ENCODE data around the gene FOS. TPM values are rescaled to one million over a fixed set of nuclear protein-coding genes. Genes with fewer than 3 reads are reported as not detected.
"Not testable (repeated sequence)": the region's sequence is repeated elsewhere in the genome, so short reads cannot be mapped to it uniquely, and the experiment has no call there.

Gene FOS
- 136 TPM for total RNA-seq

DNA sequence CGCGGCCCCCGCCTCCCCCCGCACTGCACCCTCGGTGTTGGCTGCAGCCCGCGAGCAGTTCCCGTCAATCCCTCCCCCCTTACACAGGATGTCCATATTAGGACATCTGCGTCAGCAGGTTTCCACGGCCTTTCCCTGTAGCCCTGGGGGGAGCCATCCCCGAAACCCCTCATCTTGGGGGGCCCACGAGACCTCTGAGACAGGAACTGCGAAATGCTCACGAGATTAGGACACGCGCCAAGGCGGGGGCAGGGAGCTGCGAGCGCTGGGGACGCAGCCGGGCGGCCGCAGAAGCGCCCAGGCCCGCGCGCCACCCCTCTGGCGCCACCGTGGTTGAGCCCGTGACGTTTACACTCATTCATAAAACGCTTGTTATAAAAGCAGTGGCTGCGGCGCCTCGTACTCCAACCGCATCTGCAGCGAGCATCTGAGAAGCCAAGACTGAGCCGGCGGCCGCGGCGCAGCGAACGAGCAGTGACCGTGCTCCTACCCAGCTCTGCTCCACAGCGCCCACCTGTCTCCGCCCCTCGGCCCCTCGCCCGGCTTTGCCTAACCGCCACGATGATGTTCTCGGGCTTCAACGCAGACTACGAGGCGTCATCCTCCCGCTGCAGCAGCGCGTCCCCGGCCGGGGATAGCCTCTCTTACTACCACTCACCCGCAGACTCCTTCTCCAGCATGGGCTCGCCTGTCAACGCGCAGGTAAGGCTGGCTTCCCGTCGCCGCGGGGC is at the start of gene FOS:
Gene FOS (plus strand): TSS at position 407 of the 731 bp plus-strand sequence. CDS start 155 bp downstream, at position 562.
- peak; percentile 98 for DNase-seq

DNA sequence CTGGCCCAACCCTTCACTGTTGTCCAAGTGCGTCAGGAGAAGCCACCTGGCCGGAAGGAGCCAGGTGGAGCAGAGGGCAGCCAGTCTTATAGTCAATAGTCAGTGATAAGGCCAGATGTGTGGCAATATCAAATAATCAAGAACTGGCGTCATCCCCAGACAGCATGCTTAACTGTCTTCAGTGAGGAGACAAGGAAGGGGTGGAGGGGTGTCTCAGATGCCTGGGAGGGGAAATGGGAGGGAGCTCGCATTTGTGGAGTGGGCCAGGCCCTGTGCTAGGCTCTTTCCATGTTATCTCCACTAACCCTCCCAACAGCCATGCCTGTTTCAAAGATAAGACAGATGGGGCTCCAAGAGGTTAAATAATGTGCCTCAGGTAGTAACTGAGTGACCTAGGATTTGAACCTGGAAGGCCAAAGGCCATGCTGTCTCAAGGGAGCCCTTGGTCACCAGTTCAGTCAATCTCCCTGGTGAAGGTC is 48.9 kb upstream of the FOS start:
- no peak for DNase-seq

DNA sequence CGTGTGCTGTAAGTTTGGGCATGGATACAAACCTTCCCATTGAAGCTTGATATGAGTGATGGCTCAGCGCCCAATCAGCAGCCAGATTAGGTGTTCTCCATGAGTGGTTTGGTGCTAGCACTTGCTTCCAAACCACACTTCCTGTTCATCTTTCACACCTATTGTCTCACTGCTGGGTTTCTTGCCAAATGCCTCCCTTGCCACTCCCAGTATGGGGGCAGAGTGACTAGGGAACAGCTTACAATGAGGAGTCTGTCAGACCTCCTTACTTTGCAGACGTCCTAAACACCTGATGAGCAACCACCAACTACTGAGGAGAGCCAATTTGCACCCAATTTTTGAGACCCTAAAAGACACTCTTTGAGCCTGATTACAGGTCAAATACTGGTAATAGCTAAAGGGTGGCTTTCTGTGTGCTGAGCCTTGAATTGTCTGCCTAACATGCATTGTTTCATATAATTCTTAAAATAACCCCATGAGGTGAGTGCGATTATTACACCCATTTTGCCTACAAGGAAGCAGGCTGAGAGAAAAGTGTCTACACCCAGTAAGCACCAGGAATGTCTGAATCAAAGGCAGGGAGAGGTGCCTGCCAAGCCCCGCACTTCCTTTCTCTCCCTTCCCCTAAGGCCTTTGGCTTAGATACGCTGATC is 48.4 kb upstream of the FOS start:
- DNase-seq, result no peak

DNA sequence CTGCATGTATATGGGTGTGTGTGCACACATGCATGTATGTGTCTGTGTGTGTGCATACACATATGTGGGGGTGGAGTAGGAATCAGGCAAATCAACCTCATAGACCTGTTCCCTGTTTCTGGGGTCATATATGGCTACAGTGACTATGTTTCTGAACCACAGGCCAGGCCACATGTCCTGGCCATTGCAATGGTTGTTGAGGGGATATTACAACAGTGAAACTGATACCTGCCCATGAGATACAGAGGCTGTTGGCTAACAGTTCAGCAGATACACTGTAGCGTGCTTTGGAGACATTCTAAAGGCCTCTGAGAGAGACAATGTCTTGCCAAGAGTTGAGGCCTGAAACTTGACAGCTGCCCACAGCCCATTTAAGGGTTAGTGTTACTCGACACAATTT is 47.3 kb upstream of the FOS start:
- DNase-seq, result no peak

DNA sequence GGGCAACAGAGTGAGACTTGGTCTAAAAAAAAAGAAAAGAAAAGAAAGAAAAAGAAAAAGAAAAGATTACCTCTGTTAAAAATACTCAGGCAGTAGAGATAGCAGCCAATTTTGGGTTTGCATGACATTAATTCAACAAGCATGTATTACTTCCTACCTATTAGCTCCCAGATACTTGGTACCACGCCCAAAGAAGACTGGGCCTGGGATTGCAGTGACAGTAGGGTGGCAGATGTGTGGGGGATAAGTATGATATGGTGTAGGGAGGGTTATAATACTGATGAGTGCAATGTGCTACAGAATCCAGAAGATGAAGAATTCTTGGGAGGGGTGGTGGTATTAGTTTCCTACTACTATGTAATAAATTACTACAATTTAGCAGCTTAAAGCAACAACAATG is 46.4 kb upstream of the FOS start:
- no peak for DNase-seq

DNA sequence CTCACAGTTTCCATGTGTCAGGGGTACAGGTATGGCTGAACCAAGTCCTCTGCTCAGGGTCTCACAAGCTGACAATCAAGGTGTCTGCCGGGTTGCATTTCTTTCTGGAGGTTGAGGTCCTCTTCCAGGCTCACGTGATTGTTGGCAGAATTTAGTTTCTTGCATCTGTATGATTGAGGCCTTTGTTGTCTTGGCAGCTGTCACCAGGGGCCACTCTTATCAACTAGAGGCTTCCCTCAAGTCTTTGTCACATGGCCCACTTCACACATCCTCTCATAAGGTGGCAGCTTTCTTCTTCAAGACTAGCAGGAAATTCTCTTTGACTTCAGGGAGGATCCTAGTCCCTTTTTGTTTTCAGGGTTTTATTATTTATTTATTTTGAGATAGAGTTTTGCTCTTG is 46.0 kb upstream of the FOS start:
- no peak for DNase-seq

DNA sequence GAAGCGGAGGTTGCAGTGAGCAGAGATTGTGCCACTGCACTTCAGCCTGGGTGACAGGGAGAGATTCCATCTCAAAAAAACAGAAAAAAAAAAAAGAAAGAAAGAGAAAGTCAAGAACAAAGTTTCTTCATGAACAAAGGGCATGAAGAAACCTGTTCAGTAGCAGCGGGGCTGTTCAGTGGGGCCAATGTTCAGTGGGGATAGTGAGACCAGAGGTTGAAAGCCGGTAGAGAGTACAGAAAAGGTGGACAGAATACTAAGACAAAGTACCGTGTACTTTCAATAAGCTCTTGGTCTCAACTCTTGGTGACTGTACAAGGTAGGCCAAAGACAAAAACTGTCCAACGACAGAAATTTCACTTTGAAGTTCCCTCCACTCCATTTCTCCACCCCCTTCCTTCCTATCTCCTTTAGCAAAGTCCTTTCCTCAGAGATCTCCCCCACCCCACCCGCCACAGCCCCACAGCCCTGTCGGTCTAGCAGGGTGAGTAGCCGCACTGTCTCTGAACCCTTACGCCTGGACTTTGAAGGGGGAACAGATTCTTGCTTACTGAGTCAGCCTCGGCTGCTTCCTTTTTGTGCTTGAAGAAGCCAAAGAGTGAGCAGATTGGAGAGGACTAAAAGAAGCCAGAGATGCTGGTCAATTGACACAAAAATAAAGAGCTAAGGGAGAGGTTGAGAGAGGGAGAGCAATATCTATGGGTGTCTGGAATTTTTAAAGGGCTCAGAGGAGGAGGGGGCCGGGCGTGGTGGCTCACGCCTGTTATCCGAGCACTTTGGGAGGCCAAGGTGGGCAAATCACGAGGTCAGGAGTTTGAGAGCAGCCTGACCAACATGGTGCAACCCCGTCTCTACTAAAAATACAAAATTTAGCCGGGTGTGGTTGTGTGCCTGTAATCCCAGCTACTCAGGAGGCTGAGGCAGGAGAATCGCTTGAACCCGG is 44.2 kb upstream of the FOS start:
- DNase-seq, result no peak

DNA sequence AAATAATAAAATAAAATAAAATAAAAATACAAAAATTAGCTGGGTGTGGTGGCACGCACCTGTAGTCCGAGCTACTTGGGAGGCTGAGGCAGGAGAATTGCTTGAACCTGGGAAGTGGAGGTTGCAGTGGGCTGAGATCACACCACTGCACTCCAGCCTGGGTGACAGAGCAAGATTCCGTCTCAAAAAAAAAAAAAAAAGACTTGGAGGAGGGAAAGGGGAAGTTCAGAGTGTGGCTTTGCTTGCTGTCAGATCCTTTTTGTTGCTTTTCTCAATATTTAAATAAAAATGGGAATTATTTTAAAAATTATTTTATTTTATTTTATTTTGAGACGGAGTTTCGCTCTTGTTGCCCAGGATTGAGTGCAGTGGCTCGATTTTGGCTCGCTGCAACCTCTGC is 43.4 kb upstream of the FOS start:
- not testable (repeated sequence) for DNase-seq

DNA sequence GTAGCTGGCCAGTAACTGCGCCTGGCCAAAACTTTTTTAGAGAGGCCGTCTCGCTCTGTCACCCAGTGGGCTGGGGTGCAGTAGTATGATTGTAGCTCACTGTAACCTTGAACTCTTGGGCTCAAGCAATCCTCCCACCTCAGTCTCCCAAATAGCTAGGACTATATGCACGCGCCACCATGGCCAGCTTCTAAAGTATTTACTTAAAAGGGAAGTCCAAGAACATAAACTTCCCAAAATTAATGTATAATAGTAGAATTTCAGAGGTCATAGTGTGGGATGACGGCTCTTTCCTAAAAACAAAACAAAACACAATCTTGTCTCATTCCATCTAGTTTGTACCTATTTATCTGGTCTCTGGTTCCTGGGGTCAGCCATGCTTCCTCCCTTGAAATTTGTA is 42.2 kb upstream of the FOS start:
- no peak for DNase-seq

DNA sequence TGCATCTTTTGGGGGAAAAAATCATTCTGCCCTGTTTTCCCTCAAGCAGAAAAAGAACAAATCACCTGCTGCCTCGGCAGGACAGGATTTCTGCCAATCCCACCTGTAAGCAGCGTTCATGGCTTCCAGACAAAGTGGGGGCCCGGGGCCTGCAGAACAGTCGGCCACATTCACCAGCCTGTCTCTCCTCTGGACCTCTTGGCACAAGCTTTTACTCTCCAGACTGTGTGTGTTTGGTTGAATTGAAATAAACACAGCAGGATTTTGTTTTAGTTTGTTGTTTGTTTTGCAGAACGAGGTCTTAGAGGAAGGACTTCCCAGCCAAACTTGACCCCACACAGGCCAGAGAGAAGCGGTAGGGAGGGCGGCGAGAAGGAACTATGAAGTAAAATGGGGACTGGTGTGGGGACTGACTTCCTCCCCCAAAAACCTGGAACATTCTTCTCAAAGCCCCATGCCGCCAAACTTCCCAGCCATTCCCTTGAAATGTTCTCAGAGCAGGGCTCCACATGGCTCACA is 41.7 kb upstream of the FOS start:
- no peak for DNase-seq

DNA sequence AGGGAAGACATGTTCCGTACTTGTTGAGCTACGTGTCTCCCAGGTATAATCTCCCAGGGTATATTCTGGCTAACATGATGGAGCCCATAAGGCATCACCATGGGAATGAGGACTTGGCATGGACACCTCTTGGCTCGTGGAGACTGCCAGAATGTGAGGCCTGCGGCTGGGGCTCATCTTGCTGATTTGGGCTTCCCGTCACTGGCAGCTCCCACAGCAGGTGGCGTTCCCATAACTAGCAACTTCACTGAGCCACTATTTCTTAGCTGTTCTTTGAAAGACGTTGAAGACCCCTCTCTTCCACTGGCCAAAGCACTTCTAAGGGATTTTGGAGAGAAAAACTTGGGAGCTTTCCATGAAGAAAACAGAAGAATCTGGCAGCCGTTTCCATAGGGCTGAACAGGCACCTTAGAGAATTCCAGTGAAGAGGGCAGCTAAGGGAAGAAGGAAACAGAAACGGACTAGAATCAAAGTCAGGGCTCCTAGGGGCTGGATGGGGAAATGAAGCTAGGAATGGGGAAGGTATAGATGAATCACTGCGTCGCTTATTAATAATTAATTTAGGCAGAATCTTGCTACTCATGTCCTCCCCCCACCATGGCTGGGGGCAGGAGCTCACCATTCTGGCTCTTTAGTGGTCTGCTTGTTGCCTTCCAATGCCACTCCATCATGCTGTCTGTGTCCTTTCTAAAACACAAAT is 39.7 kb upstream of the FOS start:
- peak; percentile 86 for DNase-seq

DNA sequence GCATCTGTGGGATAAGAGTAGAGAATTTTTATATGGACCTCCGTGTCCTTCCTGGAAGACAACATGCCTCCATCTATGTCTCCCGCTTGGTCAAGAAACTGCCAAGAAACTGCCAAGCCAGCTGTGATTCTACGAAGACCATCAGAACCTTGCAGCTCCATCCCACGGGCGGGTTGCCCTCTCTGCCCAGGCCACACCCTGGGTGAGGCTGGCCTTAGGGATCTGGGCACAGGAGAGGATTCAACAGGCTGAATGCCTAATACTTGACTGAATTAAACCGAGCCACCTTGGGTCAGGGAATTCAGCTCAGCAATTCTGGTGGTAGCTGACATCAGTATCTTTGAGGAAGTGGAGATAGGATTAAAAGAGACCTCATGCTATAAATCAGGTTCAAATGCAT is 37.8 kb upstream of the FOS start:
- no peak for DNase-seq

DNA sequence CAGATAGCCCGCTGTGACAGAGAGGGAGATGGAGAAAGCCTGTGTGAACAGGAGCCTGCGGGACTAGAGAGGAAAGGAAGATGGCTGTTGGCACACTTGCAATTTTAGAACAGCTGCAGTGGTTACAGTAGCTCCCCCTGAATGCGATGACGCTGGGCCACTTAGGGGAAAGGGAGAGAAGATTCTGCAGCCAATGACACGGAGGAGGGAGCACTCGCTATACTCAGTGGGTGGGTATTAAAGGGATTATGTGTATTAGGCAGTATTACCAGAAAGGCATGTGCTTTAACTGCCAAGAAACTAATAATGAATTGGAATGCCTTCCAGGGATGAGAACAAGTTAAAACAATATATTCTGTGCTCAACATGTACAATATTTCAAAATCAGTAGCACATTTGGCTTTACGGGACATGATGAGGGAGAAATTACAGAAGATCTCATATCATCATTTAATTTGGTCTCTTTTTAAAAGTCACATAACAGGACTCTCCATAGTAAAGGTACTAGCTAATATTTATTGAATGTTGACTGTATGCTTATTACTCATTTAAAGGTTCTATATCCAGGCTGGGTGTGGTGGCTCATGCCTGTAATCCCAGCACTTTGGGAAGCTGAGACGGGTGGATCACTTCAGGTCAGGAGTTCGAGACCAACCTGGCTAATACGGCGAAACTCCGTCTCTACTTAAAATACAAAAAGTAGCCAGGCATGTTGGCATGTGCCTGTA is 35.9 kb upstream of the FOS start:
- DNase-seq, result peak; percentile 99

DNA sequence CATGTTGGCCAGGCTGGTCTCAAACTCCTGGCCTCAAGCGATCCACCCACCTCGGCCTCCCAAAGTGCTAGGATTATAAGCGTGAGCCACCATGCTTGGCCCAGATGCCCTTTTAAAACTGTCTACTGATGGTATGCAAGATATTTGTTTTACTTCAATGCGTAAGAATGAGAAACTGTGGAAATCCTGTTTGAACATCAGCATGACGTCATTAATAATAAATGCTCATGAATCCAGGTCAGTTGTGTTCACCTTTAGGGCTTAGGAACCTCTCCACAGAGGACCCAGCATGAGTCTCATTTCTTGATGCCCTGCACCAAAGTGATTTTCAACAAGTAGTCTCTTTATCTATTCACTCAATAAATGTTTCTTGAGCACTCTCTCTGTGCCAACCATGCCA is 34.5 kb upstream of the FOS start:
- no peak for DNase-seq

DNA sequence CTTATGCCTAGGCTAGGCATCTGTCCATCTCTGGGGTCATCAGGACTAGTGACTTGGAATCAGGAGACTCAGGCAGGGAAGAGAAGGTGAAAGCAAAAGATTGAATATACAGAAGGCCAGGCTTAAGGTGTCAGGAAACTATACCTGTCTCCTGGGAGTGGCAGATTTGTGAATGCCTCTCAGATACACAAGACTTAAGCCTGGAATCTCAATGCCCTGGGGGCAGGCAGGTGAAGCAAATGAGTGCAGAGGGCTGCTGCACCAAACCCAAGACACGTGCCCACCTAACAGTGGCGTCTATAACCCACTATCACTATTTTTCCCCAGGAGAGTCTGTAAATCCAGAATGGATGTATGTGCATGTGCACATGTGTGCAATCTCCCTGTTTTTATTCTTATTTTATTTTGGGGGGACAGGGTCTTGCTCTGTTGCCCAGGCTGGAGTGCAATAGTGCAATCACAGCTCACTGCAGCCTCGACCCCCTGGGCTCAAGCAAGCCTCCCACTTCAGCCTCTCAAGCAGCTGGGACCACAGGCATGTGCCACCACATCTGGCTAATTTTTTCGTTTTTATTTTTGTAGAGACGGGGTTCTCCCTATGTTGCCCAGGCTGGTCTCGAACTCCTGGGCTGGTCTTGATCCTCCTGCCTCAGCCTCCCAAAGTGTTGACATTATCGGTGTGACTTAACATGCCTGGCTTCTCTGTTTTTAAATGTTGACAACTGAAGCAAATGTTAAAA is 31.9 kb upstream of the FOS start:
- no peak for DNase-seq

DNA sequence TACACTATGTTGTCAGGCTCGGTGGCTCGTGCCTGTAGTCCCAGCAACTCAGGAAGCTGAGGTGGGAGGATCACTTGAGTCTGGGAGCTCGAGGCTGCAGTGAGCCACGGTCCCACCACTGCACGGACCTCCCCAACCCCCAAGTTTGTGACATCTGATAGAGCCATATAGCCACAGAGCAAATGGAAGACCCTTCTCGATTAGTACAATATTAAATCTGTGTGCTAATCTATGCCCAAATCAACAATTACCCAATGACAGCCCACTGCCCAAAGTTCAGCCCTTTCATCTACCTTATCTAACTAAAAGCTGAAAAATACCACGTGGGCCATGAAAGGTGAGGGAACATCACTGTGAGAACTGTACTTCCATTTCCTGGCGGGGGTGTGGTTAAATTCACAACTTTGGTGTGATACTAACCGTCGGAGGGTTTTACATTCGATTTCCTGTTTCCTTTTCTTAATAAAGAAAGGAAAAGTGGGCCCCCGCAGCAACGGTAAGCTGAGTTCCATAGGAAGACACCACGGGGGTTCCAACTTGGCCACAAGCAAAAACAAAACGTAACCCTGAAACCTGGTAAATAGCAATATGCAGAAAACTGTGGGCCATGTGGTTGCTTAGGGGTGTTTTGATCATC is 31.2 kb upstream of the FOS start:
- DNase-seq, result no peak

DNA sequence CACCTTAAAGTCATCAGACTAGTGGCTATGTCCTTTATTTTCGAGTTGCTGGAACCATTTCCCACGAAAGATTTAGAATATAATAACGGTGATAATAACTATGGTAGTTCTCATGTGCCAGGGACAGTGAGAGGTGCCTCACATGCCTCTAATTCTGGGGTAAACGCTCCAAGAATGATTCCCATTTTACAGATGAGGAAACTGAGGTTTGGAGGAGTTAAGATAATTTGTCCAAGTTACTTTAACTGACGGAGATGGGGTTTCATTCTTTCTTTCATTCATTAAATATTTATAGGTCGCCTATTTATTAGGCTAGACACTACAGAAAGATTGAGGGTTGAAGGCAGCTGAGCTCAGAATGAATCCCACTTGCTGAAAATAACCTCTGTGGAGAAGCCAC is 30.7 kb upstream of the FOS start:
- DNase-seq, result no peak

DNA sequence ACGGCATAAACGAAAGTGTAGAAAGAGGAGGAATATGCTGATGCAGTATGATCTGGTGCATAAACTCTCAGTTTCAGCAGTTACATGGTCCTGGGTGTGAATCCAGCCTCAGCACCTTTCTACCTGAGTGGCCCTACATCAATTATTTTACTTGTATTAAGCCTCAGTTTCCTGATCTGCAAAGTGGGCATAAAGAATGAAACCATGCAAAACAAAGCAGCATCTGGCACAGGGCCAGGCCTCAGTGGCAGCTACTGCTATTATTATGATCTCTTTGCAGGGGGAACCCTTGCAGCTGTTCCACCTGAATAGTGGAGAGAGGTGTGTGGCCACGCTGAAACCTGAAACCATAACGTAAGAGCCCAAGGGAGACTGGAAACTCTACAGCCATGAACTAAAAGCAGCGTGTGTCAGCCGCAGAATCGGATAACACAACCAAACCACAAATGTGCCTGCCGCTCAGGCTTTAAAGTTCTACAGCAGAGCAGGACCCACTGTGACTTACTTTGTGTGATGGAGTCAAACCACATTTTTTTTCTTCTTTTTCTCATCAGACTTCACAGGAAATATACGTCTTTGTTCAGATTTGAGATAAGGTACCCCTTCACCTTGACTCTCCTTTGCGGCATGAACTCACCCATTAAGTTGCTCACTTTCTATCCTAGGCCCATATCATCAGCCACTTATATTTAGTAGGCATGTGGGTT is 29.2 kb upstream of the FOS start:
- peak; percentile 71 for DNase-seq

DNA sequence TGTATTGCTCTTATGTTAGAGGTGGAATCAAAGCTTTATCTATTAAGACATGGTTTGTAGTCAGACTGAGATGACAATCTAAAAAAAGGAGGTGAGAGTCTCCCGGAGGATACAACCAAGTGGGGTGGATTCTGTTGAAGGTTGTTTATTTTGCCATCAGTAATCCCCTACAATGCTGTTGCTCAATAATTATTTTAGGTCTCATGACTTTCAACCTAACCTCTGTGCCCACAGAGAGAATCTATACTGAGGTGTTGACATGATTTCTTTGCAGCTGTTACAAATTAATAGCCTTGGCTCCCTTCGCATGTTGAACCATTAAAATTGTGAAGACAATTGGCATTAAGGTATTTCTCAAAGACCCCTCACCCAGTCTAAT is 28.7 kb upstream of the FOS start:
- DNase-seq, result peak; percentile 53

Measured in tongue (tissue), 2 donors.